ENCODE data around the gene SAP30BP.

SAP30BP gene

GRCh38 chr17:75754378-75755204 lies 87.5 kb downstream of the SAP30BP start:
- Histone ChIP-seq H3K27me3 (ENCODE audit: control insufficient read depth in 2 of 2, insufficient read depth in 2 of 2, low read length in 2 of 2) (no peaks in the 10 kb centered on the region), H3K4me3 (ENCODE audit: low read length in 2 of 2) (no peak overlapping the region), H3K4me1 (ENCODE audit: control insufficient read depth in 2 of 2, insufficient read depth in 2 of 2, low read length in 2 of 2) (peaks cover 0 to 3% of the 10 kb centered on the region in 2 donors), H3K36me3 (ENCODE audit: control insufficient read depth in 2 of 2, insufficient read depth in 2 of 2, low read length in 2 of 2) (peaks cover 51 to 63% of the 10 kb centered on the region in 2 donors), H3K9me3 (ENCODE audit: control insufficient read depth in 2 of 2, low read length in 2 of 2) (no peaks in the 10 kb centered on the region), H3K27ac (ENCODE audit: low read depth in 2 of 2, low read length in 2 of 2) (no peak overlapping the region), H3K9ac (ENCODE audit: low read depth in 1 of 2, low read length in 2 of 2) (no peak overlapping the region)

DNA sequence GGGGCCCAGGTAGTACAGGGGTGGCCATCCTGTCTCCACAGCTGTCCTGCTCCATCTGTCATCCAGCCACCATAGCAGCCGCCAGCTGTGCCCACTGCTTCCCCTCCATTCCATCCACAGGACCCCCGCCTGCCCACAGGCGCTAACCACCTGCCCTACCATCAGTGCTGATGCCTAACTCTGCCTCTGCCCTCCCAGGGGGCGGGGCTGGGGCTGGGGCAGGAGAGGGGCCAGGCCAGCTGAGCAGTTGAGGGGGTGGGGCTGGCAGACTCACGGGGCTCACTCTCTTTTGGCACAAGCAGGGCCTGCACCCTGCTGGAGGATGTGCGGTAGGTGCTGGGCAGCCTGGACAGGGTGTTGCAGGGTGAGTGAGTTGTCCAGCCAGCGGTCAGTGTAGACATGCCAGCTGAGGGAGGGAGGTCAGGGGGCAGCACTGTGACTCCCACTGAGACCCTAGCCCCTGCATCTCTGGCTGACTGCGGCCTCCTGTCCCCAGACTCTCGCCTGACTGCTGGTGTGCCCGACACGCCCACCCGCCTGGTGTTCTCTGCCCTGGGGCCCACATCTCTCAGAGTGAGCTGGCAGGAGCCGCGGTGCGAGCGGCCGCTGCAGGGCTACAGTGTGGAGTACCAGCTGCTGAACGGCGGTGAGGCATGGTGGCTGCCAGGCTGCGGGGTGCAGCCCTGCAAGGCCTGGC lies 88.2 kb downstream of the SAP30BP start:
- peaks cover 0 to 3% of the 10 kb centered on the region in 2 donors for H3K4me1 ChIP-seq (ENCODE audit: control insufficient read depth in 2 of 2, insufficient read depth in 2 of 2, low read length in 2 of 2)
- H3K4me3 ChIP-seq (ENCODE audit: low read length in 2 of 2), result no peak overlapping the region
- H3K27ac ChIP-seq (ENCODE audit: low read depth in 2 of 2, low read length in 2 of 2), result no peak overlapping the region
- H3K9me3 ChIP-seq (ENCODE audit: control insufficient read depth in 2 of 2, low read length in 2 of 2), result no peaks in the 10 kb centered on the region
- H3K36me3 ChIP-seq (ENCODE audit: control insufficient read depth in 2 of 2, insufficient read depth in 2 of 2, low read length in 2 of 2), result peaks cover 48 to 60% of the 10 kb centered on the region in 2 donors
- H3K27me3 ChIP-seq (ENCODE audit: control insufficient read depth in 2 of 2, insufficient read depth in 2 of 2, low read length in 2 of 2), result no peaks in the 10 kb centered on the region
- no peak overlapping the region for H3K9ac ChIP-seq (ENCODE audit: low read depth in 1 of 2, low read length in 2 of 2)

- Histone ChIP-seq H3K27ac (ENCODE audit: low read depth in 2 of 2, low read length in 2 of 2) (no peak overlapping the region), H3K9me3 (ENCODE audit: control insufficient read depth in 2 of 2, low read length in 2 of 2) (no peaks in the 10 kb centered on the region), H3K9ac (ENCODE audit: low read depth in 1 of 2, low read length in 2 of 2) (no peak overlapping the region)
These were observed 88.9 kb downstream of the SAP30BP start for GRCh38 chr17:75755990-75756389.

DNA sequence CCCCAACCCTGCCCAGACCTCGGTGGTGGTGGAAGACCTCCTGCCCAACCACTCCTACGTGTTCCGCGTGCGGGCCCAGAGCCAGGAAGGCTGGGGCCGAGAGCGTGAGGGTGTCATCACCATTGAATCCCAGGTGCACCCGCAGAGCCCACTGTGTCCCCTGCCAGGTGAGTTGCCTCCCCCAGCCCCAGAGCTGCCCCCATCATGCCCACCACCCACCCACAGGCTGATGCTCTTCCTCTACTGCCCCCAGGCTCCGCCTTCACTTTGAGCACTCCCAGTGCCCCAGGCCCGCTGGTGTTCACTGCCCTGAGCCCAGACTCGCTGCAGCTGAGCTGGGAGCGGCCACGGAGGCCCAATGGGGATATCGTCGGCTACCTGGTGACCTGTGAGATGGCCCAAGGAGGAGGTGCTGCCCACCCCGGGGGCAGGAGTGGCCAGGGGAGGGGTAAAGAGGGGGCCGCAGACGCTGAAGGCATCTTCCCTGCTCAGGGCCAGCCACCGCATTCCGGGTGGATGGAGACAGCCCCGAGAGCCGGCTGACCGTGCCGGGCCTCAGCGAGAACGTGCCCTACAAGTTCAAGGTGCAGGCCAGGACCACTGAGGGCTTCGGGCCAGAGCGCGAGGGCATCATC lies 89.4 kb downstream of the SAP30BP start:
- Histone ChIP-seq H3K27ac (ENCODE audit: low read depth in 2 of 2, low read length in 2 of 2) (no peak overlapping the region), H3K9ac (ENCODE audit: low read depth in 1 of 2, low read length in 2 of 2) (no peak overlapping the region), H3K4me3 (ENCODE audit: low read length in 2 of 2) (no peak overlapping the region), H3K4me1 (ENCODE audit: control insufficient read depth in 2 of 2, insufficient read depth in 2 of 2, low read length in 2 of 2) (peaks cover 0 to 3% of the 10 kb centered on the region in 2 donors), H3K27me3 (ENCODE audit: control insufficient read depth in 2 of 2, insufficient read depth in 2 of 2, low read length in 2 of 2) (no peaks in the 10 kb centered on the region), H3K36me3 (ENCODE audit: control insufficient read depth in 2 of 2, insufficient read depth in 2 of 2, low read length in 2 of 2) (peaks cover 38 to 50% of the 10 kb centered on the region in 2 donors), H3K9me3 (ENCODE audit: control insufficient read depth in 2 of 2, low read length in 2 of 2) (no peaks in the 10 kb centered on the region)

More at GRCh38 chr17:75755990-75756389, 88.9 kb downstream of the SAP30BP start:
- peaks cover 42 to 53% of the 10 kb centered on the region in 2 donors for H3K36me3 ChIP-seq (ENCODE audit: control insufficient read depth in 2 of 2, insufficient read depth in 2 of 2, low read length in 2 of 2)
- H3K27me3 ChIP-seq (ENCODE audit: control insufficient read depth in 2 of 2, insufficient read depth in 2 of 2, low read length in 2 of 2), result no peaks in the 10 kb centered on the region
- no peak overlapping the region for H3K4me3 ChIP-seq (ENCODE audit: low read length in 2 of 2)
- H3K4me1 ChIP-seq (ENCODE audit: control insufficient read depth in 2 of 2, insufficient read depth in 2 of 2, low read length in 2 of 2), result peaks cover 0 to 3% of the 10 kb centered on the region in 2 donors

- no peak overlapping the region for H3K4me3 ChIP-seq (ENCODE audit: low read length in 2 of 2)
- H3K9me3 ChIP-seq (ENCODE audit: control insufficient read depth in 2 of 2, low read length in 2 of 2), result no peaks in the 10 kb centered on the region
- no peaks in the 10 kb centered on the region for H3K27me3 ChIP-seq (ENCODE audit: control insufficient read depth in 2 of 2, insufficient read depth in 2 of 2, low read length in 2 of 2)
- peaks cover 33 to 47% of the 10 kb centered on the region in 2 donors for H3K36me3 ChIP-seq (ENCODE audit: control insufficient read depth in 2 of 2, insufficient read depth in 2 of 2, low read length in 2 of 2)
- H3K9ac ChIP-seq (ENCODE audit: low read depth in 1 of 2, low read length in 2 of 2), result no peak overlapping the region
- H3K4me1 ChIP-seq (ENCODE audit: control insufficient read depth in 2 of 2, insufficient read depth in 2 of 2, low read length in 2 of 2), result peaks cover 0 to 3% of the 10 kb centered on the region in 2 donors
- H3K27ac ChIP-seq (ENCODE audit: low read depth in 2 of 2, low read length in 2 of 2), result no peak overlapping the region
These were observed 90.0 kb downstream of the SAP30BP start for GRCh38 chr17:75757086-75757681.
